Measurements from ENCODE around the gene STK11.
A peak's percentile ranks its signal among the peaks of the same experiment; 100 is the strongest.

Gene STK11

GRCh38 chr19:1206150-1206863, 729 bp downstream of the STK11 start:
- no peak for DNase-seq (ENCODE audit: low read depth, low spot score)
- peak overlapping the region; percentile 97 for H3K27ac ChIP-seq

- no peak for DNase-seq (ENCODE audit: low read depth, low spot score)
- H3K27ac ChIP-seq, result peak overlapping the region; percentile 97
Observed at GRCh38 chr19:1206864-1207450, 1.4 kb downstream of the STK11 start.

GRCh38 chr19:1208830-1209229, 3.3 kb downstream of the STK11 start:
- H3K27ac ChIP-seq, result peak overlapping the region; percentile 97
- DNase-seq (ENCODE audit: low read depth, low spot score), result peak; percentile 60

GRCh38 chr19:1210227-1210538, 4.6 kb downstream of the STK11 start:
- H3K27ac ChIP-seq, result peak overlapping the region; percentile 97
- DNase-seq (ENCODE audit: low read depth, low spot score), result no peak

- peak overlapping the region; percentile 97 for H3K27ac ChIP-seq
- DNase-seq (ENCODE audit: low read depth, low spot score), result no peak
Observed at GRCh38 chr19:1211494-1212234, 6.1 kb downstream of the STK11 start.

GRCh38 chr19:1213391-1214286, 8.1 kb downstream of the STK11 start:
- peak overlapping the region; percentile 97 for H3K27ac ChIP-seq
- peak; percentile 89 for DNase-seq (ENCODE audit: low read depth, low spot score)

- peak overlapping the region; percentile 97 for H3K27ac ChIP-seq
- DNase-seq (ENCODE audit: low read depth, low spot score), result no peak
Observed at GRCh38 chr19:1214299-1214861, 8.8 kb downstream of the STK11 start.

GRCh38 chr19:1214862-1215731, 9.5 kb downstream of the STK11 start:
- DNase-seq (ENCODE audit: low read depth, low spot score), result no peak

GRCh38 chr19:1216756-1217155, 11.2 kb downstream of the STK11 start:
- H3K27ac ChIP-seq, result peak overlapping the region; percentile 97
- DNase-seq (ENCODE audit: low read depth, low spot score), result no peak

More at GRCh38 chr19:1214862-1215731, 9.5 kb downstream of the STK11 start:
- H3K27ac ChIP-seq, result peak overlapping the region; percentile 97

- DNase-seq (ENCODE audit: low read depth, low spot score), result no peak
- H3K27ac ChIP-seq, result no peak overlapping the region
Observed at GRCh38 chr19:1217366-1217765, 11.8 kb downstream of the STK11 start.

GRCh38 chr19:1218751-1219567, 13.4 kb downstream of the STK11 start:
- no peak for DNase-seq (ENCODE audit: low read depth, low spot score)
- no peak overlapping the region for H3K27ac ChIP-seq

- no peak overlapping the region for H3K27ac ChIP-seq
- no peak for DNase-seq (ENCODE audit: low read depth, low spot score)
Observed at GRCh38 chr19:1219786-1220476, 14.4 kb downstream of the STK11 start.

GRCh38 chr19:1220477-1220930, 14.9 kb downstream of the STK11 start:
- H3K27ac ChIP-seq, result no peak overlapping the region
- no peak for DNase-seq (ENCODE audit: low read depth, low spot score)

GRCh38 chr19:1220976-1221903, 15.7 kb downstream of the STK11 start:
- DNase-seq (ENCODE audit: low read depth, low spot score), result no peak
- no peak overlapping the region for H3K27ac ChIP-seq

- no peak for DNase-seq (ENCODE audit: low read depth, low spot score)
- no peak overlapping the region for H3K27ac ChIP-seq
Observed at GRCh38 chr19:1221904-1222255, 16.3 kb downstream of the STK11 start.

GRCh38 chr19:1222394-1222793, 16.8 kb downstream of the STK11 start:
- no peak for DNase-seq (ENCODE audit: low read depth, low spot score)
- H3K27ac ChIP-seq, result no peak overlapping the region
